Stimulated activated CD8-positive, alpha-beta memory T cell treated with anti-CD3 and anti-CD28 coated beads, Interleukin-12 subunit alpha, Interleukin-12 subunit beta, amount 100 ng/mL, for 24 hours (primary cell): ENCODE measurements around the gene RBMS3.

Experiments used
- DNase-seq: peaks from one replicate; pipeline ENCODE4 v3.0.0-alpha.2; 2020; ENCODE audit errors: extremely low read depth

Gene RBMS3

GRCh38 chr3:29277249-29277648 is 3.6 kb upstream of the RBMS3 start:
- DNase-seq: no peak

- no peak for DNase-seq
These were observed 1.6 kb upstream of the RBMS3 start for GRCh38 chr3:29279286-29279685.

- no peak for DNase-seq
These were observed 1.1 kb upstream of the RBMS3 start for GRCh38 chr3:29279806-29280205.

DNA sequence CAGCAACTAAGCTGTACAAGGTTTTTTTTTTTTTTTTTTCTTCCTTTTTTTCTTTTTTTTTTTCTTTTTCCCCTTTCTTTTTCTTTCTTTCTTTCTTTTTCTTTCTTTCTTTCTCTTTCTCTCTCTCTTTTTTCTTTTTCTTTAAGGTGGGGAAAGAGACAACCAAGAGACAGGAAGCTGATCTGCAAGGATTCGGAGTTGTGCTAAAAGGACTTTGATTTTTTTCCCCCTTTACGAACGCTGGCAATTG is 148 bp downstream of the RBMS3 start:
- DNase-seq: no peak

- DNase-seq: no peak
These were observed 722 bp downstream of the RBMS3 start for GRCh38 chr3:29281344-29282241.

DNA sequence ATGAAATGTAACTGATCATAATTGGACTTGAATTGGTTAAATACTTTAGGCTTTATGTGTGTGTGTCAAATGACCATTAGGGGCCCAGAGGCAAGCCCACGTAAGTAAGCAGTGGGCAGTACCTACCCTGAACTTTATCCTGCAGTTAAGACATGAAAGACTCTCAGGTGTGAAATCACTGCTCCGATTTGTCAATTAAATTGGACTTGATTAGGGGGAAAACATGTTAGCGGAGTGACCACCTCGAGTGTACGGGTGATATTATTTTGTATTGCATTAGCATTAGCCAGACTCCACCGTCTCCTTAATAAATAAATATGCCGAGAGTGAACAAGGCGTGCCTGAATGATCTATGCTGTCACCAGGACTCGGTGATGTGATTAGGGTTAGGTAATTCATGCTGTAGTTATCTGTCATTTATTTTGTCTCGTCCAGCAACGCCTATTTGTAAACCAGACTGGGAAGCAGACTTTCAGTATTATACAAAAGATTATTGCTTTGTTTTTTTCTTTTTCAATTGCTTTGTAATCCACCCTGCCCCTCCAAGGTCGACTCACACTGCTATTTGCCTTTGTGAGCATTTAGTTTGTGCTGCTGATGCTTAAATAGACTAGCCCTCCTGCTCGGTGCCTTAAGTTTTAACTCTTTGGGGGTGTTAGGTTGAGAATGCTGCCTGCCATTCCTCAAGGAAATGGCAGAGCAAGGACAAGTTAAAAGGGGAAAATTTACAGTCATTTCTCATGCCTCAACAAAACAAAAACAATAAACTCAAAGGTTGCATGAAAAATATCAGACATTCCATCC is 1.8 kb downstream of the RBMS3 start:
- no peak for DNase-seq

- DNase-seq: no peak
These were observed 2.6 kb downstream of the RBMS3 start for GRCh38 chr3:29283231-29284119.

DNA sequence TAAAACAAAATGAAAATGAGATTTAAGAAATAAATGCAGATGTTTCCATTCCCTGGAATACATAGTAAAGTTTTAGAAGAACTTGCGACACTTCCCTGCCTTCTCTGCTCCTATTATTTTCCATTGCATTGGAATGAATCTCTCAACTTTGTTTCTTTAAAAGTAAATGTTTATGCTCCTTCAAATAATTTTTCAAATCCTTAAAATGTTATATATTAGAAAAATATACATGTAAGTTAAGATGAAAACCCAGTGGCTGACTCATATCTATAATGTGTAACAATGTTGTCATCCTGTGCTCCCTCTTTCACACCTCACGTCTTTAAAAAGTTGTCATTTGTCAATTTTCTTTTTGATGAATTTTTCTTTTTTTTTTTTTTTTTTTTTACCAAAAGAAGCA is 3.6 kb downstream of the RBMS3 start:
- no peak for DNase-seq

DNA sequence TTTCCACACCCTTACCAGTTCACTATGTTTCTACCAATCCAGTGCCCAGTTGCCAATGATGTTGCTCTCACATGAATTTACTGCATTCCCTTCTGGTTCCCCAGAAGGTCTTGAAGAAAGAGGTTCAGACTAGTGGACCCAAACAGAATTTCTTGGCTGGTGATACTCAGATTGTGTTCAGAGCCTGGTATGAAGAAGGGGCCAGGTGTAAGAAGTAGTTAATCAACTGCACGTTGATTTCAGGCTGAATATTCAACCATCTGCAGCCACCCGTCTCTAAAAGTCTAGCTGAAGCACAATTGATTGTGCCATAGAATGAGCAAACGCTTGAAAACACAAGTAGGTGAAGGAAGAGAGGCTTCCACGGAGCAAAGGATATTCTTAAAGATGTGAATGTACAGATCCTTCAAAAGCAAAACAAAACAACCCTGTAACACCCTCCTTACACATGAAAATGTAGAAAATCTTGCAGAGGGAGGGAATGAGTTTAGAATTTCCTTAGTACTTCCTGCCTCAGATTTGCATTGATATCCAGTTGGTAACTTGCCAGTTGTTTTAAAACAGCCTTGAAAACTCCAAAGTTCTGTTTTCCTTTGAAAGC is 4.7 kb downstream of the RBMS3 start:
- DNase-seq: no peak

DNA sequence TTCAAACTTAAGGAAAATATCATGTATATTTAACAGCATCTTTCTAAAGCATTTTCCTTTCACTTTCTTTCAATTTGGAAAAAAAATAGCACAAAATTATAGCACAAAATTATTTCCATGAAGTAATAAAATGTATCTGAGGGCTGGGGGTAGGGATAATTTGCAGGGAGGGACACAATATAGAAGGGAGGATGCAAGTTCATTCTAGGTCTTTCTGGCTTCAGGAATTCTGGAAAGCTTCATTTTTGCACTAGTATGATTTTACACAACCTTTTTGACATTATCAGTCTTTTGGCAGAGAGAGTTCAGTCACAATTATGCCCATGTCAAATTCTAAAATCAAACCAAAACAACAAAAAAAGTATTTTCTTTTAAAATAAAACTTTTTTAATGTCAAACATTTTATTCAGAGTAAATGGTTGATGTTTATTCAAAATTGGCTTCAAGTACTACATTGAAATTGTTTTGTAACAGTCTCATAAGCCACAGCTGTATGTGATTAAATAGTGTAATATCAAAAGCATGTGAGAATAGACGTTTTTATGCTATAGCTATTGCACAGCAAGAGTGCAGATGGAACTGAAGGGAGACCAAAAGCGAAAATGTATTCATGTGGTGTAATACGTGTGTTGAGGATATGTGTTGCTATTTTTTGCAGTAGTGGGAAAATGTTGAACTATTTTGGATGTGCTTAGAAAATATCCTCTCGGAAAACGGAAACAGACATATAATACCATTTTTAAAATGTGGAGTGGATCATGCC is 5.8 kb downstream of the RBMS3 start:
- DNase-seq: no peak

DNA sequence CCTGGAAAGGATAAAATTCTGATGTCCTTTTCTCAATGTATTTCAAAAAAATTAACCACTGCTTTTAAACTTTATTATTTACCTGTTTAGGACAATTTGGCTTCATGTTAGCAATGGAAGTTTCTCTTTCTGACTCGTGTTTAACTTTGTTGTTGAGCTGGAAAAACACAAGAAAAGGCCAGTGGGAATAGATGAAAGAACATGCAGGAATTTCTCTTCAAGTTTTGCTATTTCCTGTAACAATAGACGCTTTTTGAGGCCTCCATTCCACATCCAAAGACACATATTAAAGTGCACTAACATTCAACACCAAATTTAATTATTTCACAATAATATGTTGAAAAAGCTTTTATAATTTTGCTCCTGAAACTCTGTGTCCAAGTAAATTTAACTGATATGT is 9.7 kb downstream of the RBMS3 start:
- no peak for DNase-seq

DNA sequence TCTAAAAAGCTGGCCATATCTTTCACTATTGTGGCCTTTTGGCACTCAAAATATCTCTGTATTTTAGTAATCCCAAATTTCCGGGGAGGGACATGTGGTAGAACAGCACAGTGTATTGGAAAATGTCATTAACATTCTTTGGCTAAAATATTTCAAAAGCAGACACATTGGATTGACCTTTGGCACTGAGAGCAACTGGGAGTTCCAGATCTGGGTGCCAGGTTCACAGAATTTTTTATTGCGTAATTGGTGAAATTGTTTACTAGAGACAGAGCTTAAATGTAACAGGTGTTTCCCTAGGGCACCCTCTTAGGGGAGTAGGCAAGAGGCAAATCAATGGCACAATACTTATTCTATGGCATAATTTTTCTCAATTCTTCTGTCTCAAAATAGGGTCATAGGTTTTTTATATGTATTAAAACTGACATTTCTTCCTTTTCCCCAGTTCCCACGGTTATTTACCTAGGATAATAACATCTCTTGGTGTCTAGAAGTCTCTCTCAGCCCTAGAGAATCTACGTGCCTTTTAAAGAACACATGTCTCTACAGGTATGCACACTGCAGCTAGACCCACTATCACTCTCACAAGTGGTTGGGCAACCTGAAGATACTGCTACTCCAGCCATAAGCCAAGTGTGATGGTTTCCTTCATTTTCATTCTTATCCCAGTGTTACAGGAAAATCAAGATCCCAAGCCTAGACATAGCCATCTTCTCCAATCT is 10.6 kb downstream of the RBMS3 start:
- no peak for DNase-seq

- no peak for DNase-seq
These were observed 11.1 kb downstream of the RBMS3 start for GRCh38 chr3:29291982-29292363.

DNA sequence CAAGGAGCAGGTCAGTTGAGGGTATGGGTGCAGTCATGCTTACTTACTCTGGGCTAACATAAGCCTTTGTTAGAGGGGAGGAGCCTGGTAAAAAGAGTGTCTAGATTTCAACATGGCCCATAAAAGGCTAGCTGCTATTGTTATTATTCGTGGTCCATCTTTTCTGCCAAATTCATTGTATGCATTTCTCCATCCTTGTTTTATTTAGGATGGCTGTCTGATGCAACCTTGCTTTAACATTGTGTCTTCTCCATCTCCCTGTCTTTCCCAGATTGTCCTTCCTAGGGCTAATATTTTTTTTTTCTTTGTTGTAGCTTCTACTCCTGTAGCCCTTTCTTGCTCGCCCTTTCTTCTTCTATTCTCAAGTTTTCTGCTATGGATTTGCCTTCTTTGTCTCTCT is 12.6 kb downstream of the RBMS3 start:
- no peak for DNase-seq

GRCh38 chr3:29297998-29298397 is 17.1 kb downstream of the RBMS3 start:
- no peak for DNase-seq

DNA sequence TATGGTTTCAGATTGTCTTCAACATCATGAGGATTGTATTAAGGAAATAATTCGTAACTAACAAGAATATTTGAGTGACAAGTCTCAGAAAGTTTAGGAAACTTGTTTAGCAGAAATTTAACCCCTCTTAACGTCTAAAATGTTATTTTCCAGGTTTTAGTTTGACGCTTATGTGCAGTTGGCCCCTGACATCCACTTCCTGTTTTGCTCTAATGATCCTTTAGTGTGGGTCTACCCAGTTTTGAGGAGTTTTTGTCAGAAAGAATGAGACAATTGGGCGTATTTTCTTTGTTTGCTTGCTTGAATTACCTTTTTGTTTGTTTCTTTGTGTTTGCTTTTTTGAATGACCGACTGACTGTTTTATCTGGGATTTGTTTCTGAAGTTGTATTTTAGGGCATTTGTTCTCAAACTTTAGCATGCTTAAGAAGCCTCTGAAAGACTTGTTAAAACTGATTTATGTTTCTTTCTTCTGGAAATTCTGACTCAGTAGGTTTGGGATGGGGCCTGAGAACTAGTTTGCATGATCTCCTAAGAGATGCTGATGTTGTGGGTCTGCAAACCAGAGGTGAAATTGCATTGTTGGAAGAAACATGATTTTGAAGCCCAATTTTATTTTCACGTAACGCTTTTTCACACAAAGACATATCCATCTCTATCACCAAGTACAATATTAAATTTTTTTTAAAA is 20.6 kb downstream of the RBMS3 start:
- no peak for DNase-seq

- no peak for DNase-seq
These were observed 21.7 kb downstream of the RBMS3 start for GRCh38 chr3:29302619-29303018.

DNA sequence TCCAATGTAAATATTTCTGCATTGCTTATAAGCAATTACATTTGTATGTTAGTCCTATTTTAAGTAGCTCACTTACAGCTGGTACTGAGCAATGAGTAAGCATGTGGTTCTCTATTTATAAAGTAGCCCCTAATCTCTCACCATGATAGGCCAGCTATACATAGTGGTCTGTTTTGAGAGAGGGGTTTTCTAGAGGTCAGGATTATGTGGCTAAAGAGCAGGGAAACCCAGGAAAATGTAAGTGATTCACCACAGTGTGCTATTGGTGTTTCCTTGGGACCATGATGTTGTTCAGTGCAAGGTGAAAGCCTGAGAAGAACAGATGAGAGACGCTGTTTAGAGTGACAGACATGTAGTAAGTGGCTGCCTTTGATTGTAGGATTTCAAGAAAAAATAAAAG is 26.4 kb downstream of the RBMS3 start:
- no peak for DNase-seq

- no peak for DNase-seq
These were observed 30.0 kb downstream of the RBMS3 start for GRCh38 chr3:29310865-29311264.

DNA sequence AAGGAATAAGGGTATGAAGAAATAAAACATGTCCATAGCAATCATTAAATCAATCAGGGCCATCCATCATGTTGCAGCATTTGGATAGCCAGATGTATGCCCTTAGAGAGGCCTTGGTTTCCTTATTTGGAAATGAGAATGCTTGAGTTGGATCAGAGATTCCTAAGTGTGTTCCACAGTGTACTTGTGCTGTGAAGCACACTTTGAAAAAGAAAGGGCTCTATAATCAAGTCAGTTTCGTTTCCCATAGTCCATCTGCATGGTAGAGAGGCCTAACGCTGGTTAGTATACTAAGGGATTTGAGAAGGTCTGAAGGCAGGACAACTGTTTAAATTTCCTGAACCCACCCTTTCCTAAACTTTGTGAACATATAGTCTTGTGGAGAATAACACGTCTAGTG is 30.9 kb downstream of the RBMS3 start:
- DNase-seq: no peak
